Measurements from ENCODE around the gene PELI2. TPM values are rescaled to one million over a fixed set of nuclear protein-coding genes. Genes with fewer than 3 reads are reported as not detected.

The PELI2 gene
- total RNA-seq (2022; extraction: Qiagen RNA extraction), result 0.77 to 1.6 TPM (median 1.1 TPM) in 5 replicates

GRCh38 chr14:56117765-56118610 lies at the start of gene PELI2:
Gene PELI2 (plus strand): TSS chr14:56118411. CDS start chr14:56118661, 250 bp downstream.

